ENCODE measurements around the gene CACUL1. TPM values are rescaled to one million over a fixed set of nuclear protein-coding genes. Genes with fewer than 3 reads are reported as not detected.

The CACUL1 gene
- total RNA-seq, 1 experiment from 2014 or later: 38.5 TPM

DNA sequence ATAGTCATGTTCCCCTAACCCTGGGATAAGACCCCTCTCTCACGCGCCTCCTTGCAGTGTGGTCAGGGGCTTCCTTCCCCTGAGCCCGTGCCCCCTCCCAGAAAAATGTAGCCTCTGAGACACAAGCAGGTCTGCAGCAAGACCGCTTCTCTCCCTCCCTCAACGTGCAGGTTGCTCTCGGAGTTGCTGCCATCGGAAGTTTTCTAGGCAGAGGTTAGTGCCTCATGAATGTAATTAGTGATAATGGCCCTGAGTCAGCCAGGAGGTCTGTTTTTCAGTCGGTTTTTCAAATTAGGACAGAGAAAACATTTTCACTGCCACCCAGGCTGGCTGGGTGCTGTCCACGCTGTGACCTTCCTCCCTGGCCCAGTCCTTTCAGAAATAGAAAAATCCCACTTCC lies 116.1 kb downstream of the CACUL1 start:
- H2AFZ ChIP-seq (ENCODE audit: low read length): no peak overlapping the region
- no peaks in the 10 kb centered on the region for H3K4me1 ChIP-seq (ENCODE audit: insufficient read depth, low read length)
- no peak overlapping the region for H2BK12ac ChIP-seq (ENCODE audit: insufficient read length, low read depth, low read length)
- no peak overlapping the region for H4K91ac ChIP-seq (ENCODE audit: insufficient read length, low read depth, low read length)
- H3K23ac ChIP-seq (ENCODE audit: insufficient read length, low read depth, low read length): no peak overlapping the region
- H4K20me1 ChIP-seq (ENCODE audit: control insufficient read depth, insufficient read depth, insufficient read length): no peaks in the 10 kb centered on the region
- H2AK5ac ChIP-seq (ENCODE audit: insufficient read length, low read length): no peak overlapping the region
- Mint-ChIP-seq H3K4me1 (peaks cover 30 to 46% of the 10 kb centered on the region in 2 experiments), H3K36me3 (ENCODE audit: insufficient read depth in 1 of 3, low read depth in 3 of 3) (peaks cover 0 to 5% (median 3%) of the 10 kb centered on the region in 3 experiments; a peak in 5 of 7 replicates), H3K27me3 (ENCODE audit: low read depth) (peaks cover 84% of the 10 kb centered on the region), H3K9me3 (peaks cover 13 to 20% of the 10 kb centered on the region in 2 experiments), H3K4me3 (no peak overlapping the region), H3K27ac (no peak overlapping the region)
- no peaks in the 10 kb centered on the region for H3K79me1 ChIP-seq (ENCODE audit: insufficient read depth, low read depth, low read length, poor library complexity, severe bottlenecking)
- H2BK5ac ChIP-seq (ENCODE audit: insufficient read length, low read length): no peak overlapping the region
- H3K18ac ChIP-seq (ENCODE audit: insufficient read length, low read depth, low read length): no peak overlapping the region
- no CpG with 5 or more reads among the region's 9 CpGs for WGBS (ENCODE audit: extremely low coverage, insufficient read length, low lambda C conversion rate)
- no peak overlapping the region for H3T11ph ChIP-seq (ENCODE audit: low read length)
- H3K4me2 ChIP-seq (ENCODE audit: insufficient read depth, insufficient read length, low read length): no peak overlapping the region
- H3K27ac ChIP-seq (ENCODE audit: insufficient read length, low read depth, low read length): no peak overlapping the region
- H2BK15ac ChIP-seq (ENCODE audit: low read depth, low read length): no peak overlapping the region
- H3K23me2 ChIP-seq (ENCODE audit: insufficient read length, low read depth, low read length, poor library complexity, severe bottlenecking): no peaks in the 10 kb centered on the region
- H3K27me3 ChIP-seq (ENCODE audit: insufficient read depth, low read length): no peaks in the 10 kb centered on the region; the same call in 1 of the 2 replicates
- H3K9ac ChIP-seq (ENCODE audit: extremely low read depth, insufficient read length, low read length): no peak overlapping the region
- H3K14ac ChIP-seq (ENCODE audit: insufficient read depth, low read length): no peak overlapping the region
- no peak overlapping the region for H4K5ac ChIP-seq (ENCODE audit: insufficient read length, low read depth, low read length)
- peaks cover 6% of the 10 kb centered on the region for H3K9me3 ChIP-seq (ENCODE audit: control insufficient read depth, low read depth, low read length)
- no peak overlapping the region for H4K8ac ChIP-seq (replicated peaks; ENCODE audit: insufficient read length, low read depth, low read length)
- no peak overlapping the region for H3K4ac ChIP-seq (ENCODE audit: low read depth, low read length)
- H3K56ac ChIP-seq (ENCODE audit: insufficient read length, low read depth, low read length): no peak overlapping the region
- DNase-seq: no peak
- no peak overlapping the region for H2BK120ac ChIP-seq (ENCODE audit: low read depth, low read length, poor library complexity, severe bottlenecking)
- TF ChIP-seq, protein P1, sequence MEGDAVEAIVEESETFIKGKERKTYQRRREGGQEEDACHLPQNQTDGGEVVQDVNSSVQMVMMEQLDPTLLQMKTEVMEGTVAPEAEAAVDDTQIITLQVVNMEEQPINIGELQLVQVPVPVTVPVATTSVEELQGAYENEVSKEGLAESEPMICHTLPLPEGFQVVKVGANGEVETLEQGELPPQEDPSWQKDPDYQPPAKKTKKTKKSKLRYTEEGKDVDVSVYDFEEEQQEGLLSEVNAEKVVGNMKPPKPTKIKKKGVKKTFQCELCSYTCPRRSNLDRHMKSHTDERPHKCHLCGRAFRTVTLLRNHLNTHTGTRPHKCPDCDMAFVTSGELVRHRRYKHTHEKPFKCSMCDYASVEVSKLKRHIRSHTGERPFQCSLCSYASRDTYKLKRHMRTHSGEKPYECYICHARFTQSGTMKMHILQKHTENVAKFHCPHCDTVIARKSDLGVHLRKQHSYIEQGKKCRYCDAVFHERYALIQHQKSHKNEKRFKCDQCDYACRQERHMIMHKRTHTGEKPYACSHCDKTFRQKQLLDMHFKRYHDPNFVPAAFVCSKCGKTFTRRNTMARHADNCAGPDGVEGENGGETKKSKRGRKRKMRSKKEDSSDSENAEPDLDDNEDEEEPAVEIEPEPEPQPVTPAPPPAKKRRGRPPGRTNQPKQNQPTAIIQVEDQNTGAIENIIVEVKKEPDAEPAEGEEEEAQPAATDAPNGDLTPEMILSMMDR (conservative IDR thresholded peaks at IDR 0.05): no peak
- no peaks in the 10 kb centered on the region for H3K79me2 ChIP-seq (ENCODE audit: insufficient read depth, low read length)
- H2BK20ac ChIP-seq (ENCODE audit: low read depth, low read length, poor library complexity, severe bottlenecking): no peak overlapping the region

All from H9 (cell line).